B cell (primary cell): ENCODE results near the gene LRRC32. TPM values are rescaled to one million over a fixed set of nuclear protein-coding genes. Genes with fewer than 3 reads are reported as not detected.

Experiments
- ATAC-seq: fragments of 200-7000 bp; cut with Tn5 transposase; one replicate; pipeline ENCODE4 v1.10.0; 2021; ENCODE audit warnings: low read depth, mild to moderate bottlenecking, moderate number of reproducible peaks, moderate library complexity
- CTCF ChIA-PET: fragments of 350-600 bp; sonication (Branson Sonifier 250); formaldehyde crosslinking; loops from one replicate; lab custom pipeline; 2021; ENCODE audit warnings: antibody characterized with exemption, inconsistent platforms; lab: Charles Lee
- POLR2A ChIA-PET: fragments of 350-600 bp; sonication (Branson Sonifier 250); formaldehyde crosslinking; loops from one replicate; lab custom pipeline; 2021; ENCODE audit warnings: antibody characterized with exemption; lab: Charles Lee
- DNase-seq: peaks from one replicate; pipeline ENCODE4 v3.0.0; 2013
- H2AFZ ChIP-seq: 2 replicates; pipeline ENCODE4 v1.6.1; 2012; ENCODE audit warnings: mild to moderate bottlenecking, low read depth, low read length; ENCODE audit not compliant: insufficient read depth, poor library complexity, severe bottlenecking
- H3K27ac ChIP-seq, 2 donors: 1 replicate in 1 of 2; 2 replicates in 1 of 2; pipeline ENCODE4 v1.5.1; 2012 to 2013; ENCODE audit warnings: low read length in 2 of 2, mild to moderate bottlenecking in 2 of 2, moderate library complexity in 1 of 2
- H3K27me3 ChIP-seq, 4 experiments: fragments of 200-600 bp in 1 of 4; sonication (generic) in 1 of 4; replicated peaks in 1 of 4; 1 replicate in 2 of 4; 2 replicates in 2 of 4; pipeline versions ENCODE4 v1.6.1 to v1.7.0; 2013 to 2016; ENCODE audit warnings: low read length in 3 of 4, mild to moderate bottlenecking in 2 of 4, mixed read lengths in 1 of 4, moderate library complexity in 1 of 4; ENCODE audit not compliant: insufficient read depth in 4 of 4, control insufficient read depth in 3 of 4; ENCODE audit errors: control extremely low read depth in 1 of 4
- H3K36me3 ChIP-seq, 2 experiments: replicated peaks in 1 of 2; 1 replicate in 1 of 2; 2 replicates in 1 of 2; pipeline versions ENCODE4 v1.6.1 to v1.7.1; 2013; ENCODE audit warnings: low read length in 1 of 2; ENCODE audit not compliant: insufficient read depth in 2 of 2, control insufficient read depth in 1 of 2; ENCODE audit errors: control extremely low read depth in 1 of 2, extremely low read depth in 1 of 2
- H3K4me1 ChIP-seq, 2 donors: fragments of 200-600 bp in 1 of 2; sonication (generic) in 1 of 2; 1 replicate in 1 of 2; 2 replicates in 1 of 2; pipeline versions ENCODE4 v1.5.1 to v1.6.1; 2013 to 2017; ENCODE audit warnings: low read length in 2 of 2; ENCODE audit not compliant: control insufficient read depth in 2 of 2, insufficient read depth in 2 of 2
- H3K4me2 ChIP-seq: replicated peaks from 2 replicates; pipeline ENCODE3; 2012; ENCODE audit warnings: mild to moderate bottlenecking, low read depth, low read length; ENCODE audit not compliant: poor library complexity, severe bottlenecking
- H3K4me3 ChIP-seq, 5 experiments: fragments of 200-600 bp in 1 of 5; sonication (generic) in 1 of 5; 1 replicate in 3 of 5; 2 replicates in 2 of 5; pipeline versions ENCODE4 v1.5.1 to v1.7.0; 2011 to 2016; ENCODE audit warnings: low read length in 4 of 5, mild to moderate bottlenecking in 4 of 5, low read depth in 2 of 5, control low read depth in 1 of 5, moderate library complexity in 1 of 5; ENCODE audit not compliant: insufficient read depth in 1 of 5; ENCODE audit errors: control extremely low read depth in 1 of 5, extremely low read depth in 1 of 5
- H3K79me2 ChIP-seq: fragments of 200-600 bp; sonication (generic); one replicate; pipeline ENCODE4 v1.6.0; 2016; ENCODE audit warnings: low read length; ENCODE audit not compliant: control insufficient read depth, insufficient read depth
- H3K9ac ChIP-seq: fragments of 200-600 bp; sonication (generic); 2 replicates; pipeline ENCODE4 v1.6.1; 2017; ENCODE audit warnings: mild to moderate bottlenecking, low read length, moderate library complexity
- H3K9me3 ChIP-seq, 3 donors: one replicate each; pipeline versions ENCODE4 v1.6.1 to v1.7.1; 2013; ENCODE audit warnings: low read length in 2 of 3; ENCODE audit not compliant: control insufficient read depth in 2 of 3, insufficient read depth in 1 of 3; ENCODE audit errors: control extremely low read depth in 1 of 3
- H4K20me1 ChIP-seq: 2 replicates; pipeline ENCODE4 v1.6.0; 2012; ENCODE audit warnings: mild to moderate bottlenecking, low read length; ENCODE audit not compliant: insufficient read depth, control insufficient read depth, poor library complexity, severe bottlenecking
- H3K27ac Mint-ChIP-seq: one replicate; pipeline ENCODE4 v1.8.0; 2021; ENCODE audit warnings: mixed read lengths
- H3K27me3 Mint-ChIP-seq: one replicate; pipeline ENCODE4 v1.8.0; 2021; ENCODE audit warnings: mixed read lengths
- H3K4me1 Mint-ChIP-seq: one replicate; pipeline ENCODE4 v1.8.0; 2021; ENCODE audit warnings: mixed read lengths
- H3K4me3 Mint-ChIP-seq: one replicate; pipeline ENCODE4 v1.8.0; 2021; ENCODE audit warnings: mixed read lengths
- H3K9me3 Mint-ChIP-seq: one replicate; pipeline ENCODE4 v1.8.0; 2022; ENCODE audit warnings: mixed read lengths; ENCODE audit not compliant: insufficient read depth
- CTCF ChIP-seq: fragments of 200-600 bp; IDR thresholded peaks from one replicate; pipeline ENCODE4 v1.8.0; 2022; ENCODE audit warnings: antibody characterized with exemption, mild to moderate bottlenecking
- EZH2 ChIP-seq: IDR thresholded peaks from 2 replicates; pipeline ENCODE4 v1.6.1; 2012; ENCODE audit warnings: borderline replicate concordance, low read depth, mild to moderate bottlenecking, moderate library complexity, low read length; ENCODE audit not compliant: insufficient read depth, poor library complexity, severe bottlenecking
- WGBS: methylation state at CpG from one replicate; pipeline ENCODE4 v1.1.5; 2013; ENCODE audit warnings: missing lambda C conversion rate; ENCODE audit not compliant: insufficient coverage; 5-methylcytosine and 5-hydroxymethylcytosine counted together
- intact Hi-C: fragments of 100-400 bp; cut with micrococcal nuclease; formaldehyde crosslinking; loops from one replicate; pipeline ENCODE4 v1.10.0; 2022
- polyA plus RNA-seq: library from polyadenylated mRNA; depleted of rRNA; stranded (reverse); fragments of >200 nt; gene quantifications from 2 replicates; pipeline ENCODE4 v1.2.3, GENCODE V29; 2012
- total RNA-seq, 2 donors: library from RNA; stranded (reverse); fragments of 120-200 nt in 1 of 2; gene quantifications; 1 replicate in 1 of 2; 2 replicates in 1 of 2; pipeline versions ENCODE4 v1.2.3 to v1.2.4, GENCODE V29; 2013 to 2022

LRRC32 gene
- total and polyA plus RNA-seq, 2 donors (not counting 1 experiment from before 2014, with no cell fraction given), result 0.60 to 1.4 TPM

- Histone ChIP-seq H3K4me1 (no peaks in the 10 kb centered on the region), H4K20me1 (no peaks in the 10 kb centered on the region), H3K27me3 (peaks cover 0 to 19% (median 2%) of the 10 kb centered on the region in 4 experiments), H3K4me2 (no peak overlapping the region), H3K36me3 (no peaks in the 10 kb centered on the region), H3K27ac (no peak overlapping the region), H3K9ac (no peak overlapping the region), H3K9me3 (peaks cover 0 to 4% (median 0%) of the 10 kb centered on the region in 3 donors), H3K4me3 (no peak overlapping the region), H3K79me2 (no peaks in the 10 kb centered on the region), H2AFZ (no peak overlapping the region)
- H3K4me3 Mint-ChIP-seq, result no peak overlapping the region
- H3K4me1 Mint-ChIP-seq, result no peaks in the 10 kb centered on the region
- TF ChIP-seq CTCF, result no peak
- no peak for TF ChIP-seq EZH2
- POLR2A ChIA-PET, result no interaction called here
- H3K27ac Mint-ChIP-seq, result no peak overlapping the region
- intact Hi-C loops, result no loop called here
- H3K27me3 Mint-ChIP-seq, result peaks cover 34% of the 10 kb centered on the region
- H3K9me3 Mint-ChIP-seq, result no peaks in the 10 kb centered on the region
- CTCF ChIA-PET, result interaction anchor here (0.7 kb wide), 1 partner anchor 1391 kb away, joined by 4 read pairs; no protein-coding TSS in a partner anchor
- no peak for ATAC-seq
- no peak for DNase-seq
- 93% methylated on average over 12 of the region's 12 CpGs for WGBS
These were observed 26.2 kb upstream of the LRRC32 start for GRCh38 chr11:76696756-76697155.

- Histone ChIP-seq H3K4me3 (no peak overlapping the region), H3K27ac (no peak overlapping the region), H3K36me3 (no peaks in the 10 kb centered on the region), H3K4me1 (no peaks in the 10 kb centered on the region), H3K79me2 (no peaks in the 10 kb centered on the region), H2AFZ (no peak overlapping the region), H4K20me1 (no peaks in the 10 kb centered on the region), H3K4me2 (no peak overlapping the region), H3K27me3 (peaks cover 0 to 14% (median 2%) of the 10 kb centered on the region in 4 experiments), H3K9ac (no peak overlapping the region), H3K9me3 (peaks cover 0 to 4% (median 0%) of the 10 kb centered on the region in 3 donors)
- intact Hi-C loops, result no loop called here
- ChIA-PET POLR2A (no interaction called here), CTCF (interaction anchor here (2.0 kb wide), 1 partner anchor 97 kb away, joined by 8 read pairs; no protein-coding TSS in a partner anchor)
- H3K27me3 Mint-ChIP-seq, result peaks cover 30% of the 10 kb centered on the region
- no peak overlapping the region for H3K4me3 Mint-ChIP-seq
- H3K9me3 Mint-ChIP-seq, result no peaks in the 10 kb centered on the region
- no peak overlapping the region for H3K27ac Mint-ChIP-seq
- DNase-seq (no peak), ATAC-seq (no peak)
- no peaks in the 10 kb centered on the region for H3K4me1 Mint-ChIP-seq
- no peak for TF ChIP-seq CTCF
- whole genome bisulfite sequencing, result 17% methylated on average over 2 of the region's 6 CpGs
These were observed 25.2 kb upstream of the LRRC32 start for GRCh38 chr11:76695771-76696170.
